ENCODE measurements around the gene CADPS.

DNA sequence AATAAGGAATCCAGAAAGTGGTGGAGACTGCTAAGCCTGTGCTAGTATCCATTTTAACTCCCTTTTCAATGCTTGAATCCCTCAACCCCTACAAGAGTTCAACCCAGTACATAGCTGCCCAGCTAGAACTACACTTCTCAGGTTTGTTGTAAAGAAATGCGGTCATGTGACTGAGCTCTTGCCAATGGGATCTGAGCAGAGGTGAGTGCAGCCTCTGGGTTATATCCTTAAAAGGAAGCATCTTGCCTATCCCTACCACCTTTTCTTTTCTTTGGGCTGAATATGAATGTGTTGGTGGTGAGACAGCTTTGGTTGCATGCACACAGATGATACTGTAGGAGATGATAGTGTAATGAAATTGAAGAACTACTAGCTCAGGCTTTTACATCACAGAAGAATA is 139.7 kb downstream of the CADPS start:
- TF ChIP-seq FOXJ2 (tag; IDR thresholded peaks at IDR 0.05) (no peak), NFE2L1 (tag; IDR thresholded peaks at IDR 0.05; ENCODE audit: borderline replicate concordance, low read depth) (no peak), POLR2A (conservative IDR thresholded peaks at IDR 0.05) (no peak), ILF3 (IDR thresholded peaks at IDR 0.05; ENCODE audit: borderline replicate concordance) (no peak), ERF (CRISPR knock-in tag; IDR thresholded peaks at IDR 0.05) (no peak)
- TF ChIP-seq, protein P1, sequence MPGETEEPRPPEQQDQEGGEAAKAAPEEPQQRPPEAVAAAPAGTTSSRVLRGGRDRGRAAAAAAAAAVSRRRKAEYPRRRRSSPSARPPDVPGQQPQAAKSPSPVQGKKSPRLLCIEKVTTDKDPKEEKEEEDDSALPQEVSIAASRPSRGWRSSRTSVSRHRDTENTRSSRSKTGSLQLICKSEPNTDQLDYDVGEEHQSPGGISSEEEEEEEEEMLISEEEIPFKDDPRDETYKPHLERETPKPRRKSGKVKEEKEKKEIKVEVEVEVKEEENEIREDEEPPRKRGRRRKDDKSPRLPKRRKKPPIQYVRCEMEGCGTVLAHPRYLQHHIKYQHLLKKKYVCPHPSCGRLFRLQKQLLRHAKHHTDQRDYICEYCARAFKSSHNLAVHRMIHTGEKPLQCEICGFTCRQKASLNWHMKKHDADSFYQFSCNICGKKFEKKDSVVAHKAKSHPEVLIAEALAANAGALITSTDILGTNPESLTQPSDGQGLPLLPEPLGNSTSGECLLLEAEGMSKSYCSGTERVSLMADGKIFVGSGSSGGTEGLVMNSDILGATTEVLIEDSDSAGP (CRISPR knock-in tag; IDR thresholded peaks at IDR 0.05): no peak
- TF ChIP-seq, protein P2, sequence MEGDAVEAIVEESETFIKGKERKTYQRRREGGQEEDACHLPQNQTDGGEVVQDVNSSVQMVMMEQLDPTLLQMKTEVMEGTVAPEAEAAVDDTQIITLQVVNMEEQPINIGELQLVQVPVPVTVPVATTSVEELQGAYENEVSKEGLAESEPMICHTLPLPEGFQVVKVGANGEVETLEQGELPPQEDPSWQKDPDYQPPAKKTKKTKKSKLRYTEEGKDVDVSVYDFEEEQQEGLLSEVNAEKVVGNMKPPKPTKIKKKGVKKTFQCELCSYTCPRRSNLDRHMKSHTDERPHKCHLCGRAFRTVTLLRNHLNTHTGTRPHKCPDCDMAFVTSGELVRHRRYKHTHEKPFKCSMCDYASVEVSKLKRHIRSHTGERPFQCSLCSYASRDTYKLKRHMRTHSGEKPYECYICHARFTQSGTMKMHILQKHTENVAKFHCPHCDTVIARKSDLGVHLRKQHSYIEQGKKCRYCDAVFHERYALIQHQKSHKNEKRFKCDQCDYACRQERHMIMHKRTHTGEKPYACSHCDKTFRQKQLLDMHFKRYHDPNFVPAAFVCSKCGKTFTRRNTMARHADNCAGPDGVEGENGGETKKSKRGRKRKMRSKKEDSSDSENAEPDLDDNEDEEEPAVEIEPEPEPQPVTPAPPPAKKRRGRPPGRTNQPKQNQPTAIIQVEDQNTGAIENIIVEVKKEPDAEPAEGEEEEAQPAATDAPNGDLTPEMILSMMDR (IDR thresholded peaks at IDR 0.05 in 2 of 3, conservative IDR thresholded peaks at IDR 0.05 in 1 of 3; ENCODE audit: insufficient read depth in 2 of 3, low read depth in 1 of 3, low read length in 3 of 3): no peak
- TF ChIP-seq, protein P3, sequence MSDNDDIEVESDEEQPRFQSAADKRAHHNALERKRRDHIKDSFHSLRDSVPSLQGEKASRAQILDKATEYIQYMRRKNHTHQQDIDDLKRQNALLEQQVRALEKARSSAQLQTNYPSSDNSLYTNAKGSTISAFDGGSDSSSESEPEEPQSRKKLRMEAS (CRISPR knock-in tag; IDR thresholded peaks at IDR 0.05): no peak

Measured in K562 (cell line).